GM23248 (cell line): ENCODE measurements around the gene HLCS.

ENCODE experiments used
- EZH2 ChIP-seq: fragments of 200-600 bp; sonication (generic); IDR thresholded peaks from 2 replicates; pipeline ENCODE4 v1.6.1; 2018; ENCODE audit warnings: antibody characterized with exemption, mild to moderate bottlenecking; ENCODE audit not compliant: insufficient read depth, poor library complexity, severe bottlenecking
- EZH2phosphoT487 ChIP-seq: fragments of 200-600 bp; sonication (generic); IDR thresholded peaks from 2 replicates; pipeline ENCODE4 v1.6.1; 2018; ENCODE audit warnings: antibody characterized with exemption, moderate library complexity, mild to moderate bottlenecking, low read depth; ENCODE audit not compliant: insufficient read depth

- no peak for TF ChIP-seq EZH2
- TF ChIP-seq EZH2phosphoT487: no peak
Observed at GRCh38 chr21:36909423-36909822, 57.0 kb downstream of the HLCS start.
